Heart right ventricle (tissue), 16 donors: Measurements from ENCODE around the gene HSDL1. TPM values are rescaled to one million over a fixed set of nuclear protein-coding genes. Genes with fewer than 3 reads are reported as not detected.

Source experiments
- ATAC-seq, 8 donors: fragments of 200-7000 bp; cut with Tn5 transposase; one replicate each; pipeline ENCODE4 v1.9.1; 2020; ENCODE audit warnings: mild to moderate bottlenecking in 8 of 8, moderate library complexity in 8 of 8, moderate number of reproducible peaks in 1 of 8
- DNase-seq, 2 donors: peaks; one replicate each; pipeline ENCODE4 v3.0.0-alpha.2; 2020
- H3K27ac ChIP-seq, 10 donors: fragments of 200-600 bp; sonication (generic) in 2 of 10; one replicate each; pipeline versions ENCODE4 v1.5.0 to v1.8.0; 2020 to 2022; ENCODE audit warnings: mild to moderate bottlenecking in 3 of 10
- H3K27me3 ChIP-seq, 7 donors: fragments of 200-600 bp; one replicate each; pipeline ENCODE4 v1.8.0; 2021 to 2022; ENCODE audit warnings: mild to moderate bottlenecking in 2 of 7
- H3K36me3 ChIP-seq, 9 donors: fragments of 200-600 bp; sonication (generic) in 1 of 9; one replicate each; pipeline versions ENCODE4 v1.5.0 to v1.8.0; 2020 to 2022; ENCODE audit warnings: mild to moderate bottlenecking in 2 of 9
- H3K4me1 ChIP-seq, 9 donors: fragments of 200-600 bp; sonication (generic) in 1 of 9; one replicate each; pipeline versions ENCODE4 v1.5.0 to v1.8.0; 2020 to 2022; ENCODE audit warnings: mild to moderate bottlenecking in 4 of 9
- H3K4me3 ChIP-seq, 10 donors: fragments of 200-600 bp; sonication (generic) in 2 of 10; one replicate each; pipeline versions ENCODE4 v1.5.0 to v1.8.0; 2020 to 2022; ENCODE audit warnings: mild to moderate bottlenecking in 7 of 10, moderate library complexity in 2 of 10
- H3K9me3 ChIP-seq, 11 donors: fragments of 200-600 bp in 10 of 11; sonication (generic) in 2 of 11; one replicate each; pipeline versions ENCODE4 v1.5.0 to v1.8.0; 2013 to 2022; ENCODE audit warnings: mild to moderate bottlenecking in 2 of 11, control low read depth in 1 of 11, moderate library complexity in 1 of 11
- CTCF ChIP-seq, 9 donors: fragments of 200-600 bp; sonication (generic) in 2 of 9; IDR thresholded peaks; one replicate each; pipeline versions ENCODE4 v1.5.0 to v1.8.0; 2021 to 2022; ENCODE audit warnings: antibody characterized with exemption in 9 of 9, mild to moderate bottlenecking in 5 of 9, moderate library complexity in 1 of 9
- WGBS, 2 donors: extraction: QIAGEN DNeasy Blood & Tissue Kit; methylation state at CpG; one replicate each; pipeline ENCODE4 v1.1.7; 2013; ENCODE audit warnings: inconsistent platforms in 1 of 2; 5-methylcytosine and 5-hydroxymethylcytosine counted together
- intact Hi-C, 10 donors: fragments of 100-400 bp; cut with DNase I; formaldehyde crosslinking; loops; one replicate each; pipeline versions ENCODE4 v1.11.1 to v1.14.2; 2022
- polyA plus RNA-seq, 2 donors: library from polyadenylated mRNA; stranded (reverse); fragments of 200-250 nt; gene quantifications; one replicate each; pipeline ENCODE4 v1.2.3, GENCODE V29; 2013
- total RNA-seq, 10 donors: library from RNA; stranded (reverse); fragmentation: NEBNext Ultra II Directional in 3 of 10; extraction: Animal tissue kit (Norgen Biotek cat#: 25700) in 3 of 10; gene quantifications; one replicate each; pipeline versions ENCODE4 v1.2.1 to v1.2.4, GENCODE V29; 2021 to 2023
- donor health status: Arrhythmogenic right ventricular cardiomyopathy.
- donor health status: ischemic (EF 13 %, LVEDD 7.1; RV severe dilation, severe dysfunction).
- donor health status: healthy with polysubstance abuse.
- donor health status: DM: no; HTN: yes; CAD: no.
- donor health status: DM: no; HTN: no; CAD: no.
- donor health status: ischemic (EF 25% LVEDD 6.9; RV normal size, moderate dysfunction).
- donor health status: ischemic (EF 25% LVEDD 5.7; RV mildly dilated, moderate dysfunction).
- donor health status: healthy.
- donor health status: DM: yes; HTN: yes; CAD: no.
- donor health status: Ischemic cardiomyopathy.
- donor health status: ischemic (EF 35%, LVEDD 5.7; RV mildly dilated, moderate dysfunction).
- donor health status: nonischemic (EF 11% LVEDD 7.7; RV severe dilation, severe dysfunction).
- donor health status: DM: yes; HTN: yes; CAD: no.
- donor health status: PGD.
- donor health status: ischemic (EF 29% LVEDD 5.4; RV normal size, mild dysfunction).
- donor health status: nonischemic (EF 23%, LVEDD 6.1; RV moderate dilation, normal function).

HSDL1 gene
- total and polyA plus RNA-seq, 12 donors = 9.9 to 38.5 (median 23.0) TPM

- ATAC-seq (peak; percentile 35 to 48 (median 40)), DNase-seq (peak; percentile 19 to 40)
- Histone ChIP-seq H3K27ac (peak overlapping the region in 9 of 10 donors; percentile 65 to 90 (median 81)), H3K27me3 (peaks cover 0 to 4% (median 0%) of the 10 kb centered on the region in 7 donors), H3K9me3 (no peaks in the 10 kb centered on the region), H3K36me3 (no peaks in the 10 kb centered on the region), H3K4me1 (peaks cover 0 to 25% (median 13%) of the 10 kb centered on the region in 9 donors), H3K4me3 (peak overlapping the region; percentile 71 to 99 (median 90))
- peak in 1 of 9 donors; percentile 9 for TF ChIP-seq CTCF (IDR thresholded peaks at IDR 0.05)
- WGBS, 2 donors = 0 to 1% methylated on average over 39 of the region's 39 CpGs
- intact Hi-C loops = loop anchor here in 2 of 10 donors (2.0 to 10.0 kb wide), 2 partner anchors 42 to 70 kb away; partner anchors contain the start of gene TAF1C (in 1 of the 2)
Measured at GRCh38 chr16:84144209-84144858, 643 bp downstream of the HSDL1 start.

GRCh38 chr16:84143784-84144199 is 1.2 kb downstream of the HSDL1 start:
- Histone ChIP-seq H3K27ac (peak overlapping the region in 1 of 10 donors; percentile 83), H3K4me3 (peak overlapping the region in 8 of 10 donors; percentile 71 to 98 (median 90)), H3K4me1 (peaks cover 0 to 31% (median 15%) of the 10 kb centered on the region in 9 donors), H3K27me3 (peaks cover 0 to 4% (median 0%) of the 10 kb centered on the region in 7 donors), H3K9me3 (no peaks in the 10 kb centered on the region), H3K36me3 (no peaks in the 10 kb centered on the region)
- WGBS, 2 donors = 29 to 30% methylated on average over 13 of the region's 13 CpGs
- no peak for DNase-seq
- no peak for TF ChIP-seq CTCF (IDR thresholded peaks at IDR 0.05)
- intact Hi-C loops = loop anchor here in 2 of 10 donors (2.0 to 10.0 kb wide), 2 partner anchors 43 to 69 kb away; partner anchors contain the start of gene TAF1C (in 1 of the 2)
- ATAC-seq = no peak

GRCh38 chr16:84143081-84143480 is 1.9 kb downstream of the HSDL1 start:
- no peak for DNase-seq
- H3K36me3 ChIP-seq = no peaks in the 10 kb centered on the region
- no peak overlapping the region for H3K27ac ChIP-seq
- ATAC-seq = no peak
- no peak overlapping the region for H3K4me3 ChIP-seq
- WGBS, 2 donors = 89% methylated on average over 1 of the region's 1 CpG
- no peaks in the 10 kb centered on the region for H3K9me3 ChIP-seq
- intact Hi-C loops = loop anchor here in 1 of 10 donors (10.0 kb wide), 1 partner anchor 68 kb away; no protein-coding TSS in a partner anchor
- no peak for TF ChIP-seq CTCF (IDR thresholded peaks at IDR 0.05)
- peaks cover 0 to 37% (median 15%) of the 10 kb centered on the region in 9 donors for H3K4me1 ChIP-seq
- peaks cover 0 to 4% (median 0%) of the 10 kb centered on the region in 7 donors for H3K27me3 ChIP-seq

GRCh38 chr16:84141143-84141670 is 3.8 kb downstream of the HSDL1 start:
- TF ChIP-seq CTCF (IDR thresholded peaks at IDR 0.05) = peak in 2 of 9 donors; percentile 5 to 11
- no peak overlapping the region for H3K4me3 ChIP-seq
- no peak for DNase-seq
- no peaks in the 10 kb centered on the region for H3K9me3 ChIP-seq
- no peak for ATAC-seq
- no peaks in the 10 kb centered on the region for H3K27me3 ChIP-seq
- H3K27ac ChIP-seq = no peak overlapping the region
- no peaks in the 10 kb centered on the region for H3K36me3 ChIP-seq
- peaks cover 2 to 39% (median 15%) of the 10 kb centered on the region in 9 donors for H3K4me1 ChIP-seq
- WGBS, 2 donors = 58 to 63% methylated on average over 13 of the region's 13 CpGs
- intact Hi-C loops = loop anchor here in 1 of 10 donors (10.0 kb wide), 1 partner anchor 66 kb away; no protein-coding TSS in a partner anchor
